IPS-20b (cell line): ENCODE measurements around the gene TPCN2.

Experiments used
- H3K27ac ChIP-seq: one replicate; pipeline ENCODE4 v1.5.1; 2013; ENCODE audit warnings: low read length
- H3K27me3 ChIP-seq: 2 replicates; pipeline ENCODE4 v1.6.1; 2013; ENCODE audit warnings: mild to moderate bottlenecking, low read length, inconsistent platforms; ENCODE audit not compliant: insufficient read depth
- H3K36me3 ChIP-seq: 2 replicates; pipeline ENCODE4 v1.6.1; 2013; ENCODE audit warnings: low read depth, mild to moderate bottlenecking, inconsistent platforms, low read length, moderate library complexity; ENCODE audit not compliant: insufficient read depth
- H3K4me1 ChIP-seq: 2 replicates; pipeline ENCODE4 v1.6.1; 2013; ENCODE audit warnings: mild to moderate bottlenecking, control low read depth, inconsistent platforms, low read length, moderate library complexity; ENCODE audit not compliant: insufficient read depth
- H3K4me3 ChIP-seq: 2 replicates; pipeline ENCODE4 v1.5.1; 2013; ENCODE audit warnings: mild to moderate bottlenecking, low read length, inconsistent platforms
- H3K9ac ChIP-seq: 2 replicates; pipeline ENCODE4 v1.6.1; 2013; ENCODE audit warnings: low read depth, mild to moderate bottlenecking, inconsistent platforms, low read length, moderate library complexity
- H3K9me3 ChIP-seq: 2 replicates; pipeline ENCODE4 v1.6.1; 2013; ENCODE audit warnings: mild to moderate bottlenecking, low read depth, low read length, inconsistent platforms; ENCODE audit not compliant: insufficient read depth

TPCN2 gene

DNA sequence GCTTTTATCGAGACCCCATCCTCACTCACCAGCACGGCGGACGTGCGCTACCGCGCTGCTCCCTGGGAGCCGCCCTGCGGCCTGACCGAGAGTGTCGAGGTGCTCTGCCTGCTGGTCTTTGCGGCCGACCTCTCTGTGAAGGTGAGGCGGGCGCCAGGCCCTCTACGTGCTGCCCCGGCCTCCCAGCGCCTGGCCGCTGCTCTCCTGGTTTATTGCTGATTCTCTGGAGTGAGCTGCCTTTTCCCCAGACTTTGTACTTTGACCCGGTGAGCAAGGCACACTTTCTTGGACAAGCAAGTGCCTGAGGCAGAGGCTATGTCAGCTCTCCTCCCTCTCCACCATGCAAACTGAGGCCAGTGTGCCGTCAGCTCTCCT lies 6.5 kb downstream of the TPCN2 start:
- no peaks in the 10 kb centered on the region for H3K27me3 ChIP-seq
- H3K36me3 ChIP-seq, result peaks cover 21% of the 10 kb centered on the region
- no peaks in the 10 kb centered on the region; the same call in 1 of the 2 replicates for H3K4me1 ChIP-seq
- no peak overlapping the region for H3K9ac ChIP-seq
- H3K4me3 ChIP-seq, result no peak overlapping the region
- no peaks in the 10 kb centered on the region for H3K9me3 ChIP-seq
- no peak overlapping the region for H3K27ac ChIP-seq

DNA sequence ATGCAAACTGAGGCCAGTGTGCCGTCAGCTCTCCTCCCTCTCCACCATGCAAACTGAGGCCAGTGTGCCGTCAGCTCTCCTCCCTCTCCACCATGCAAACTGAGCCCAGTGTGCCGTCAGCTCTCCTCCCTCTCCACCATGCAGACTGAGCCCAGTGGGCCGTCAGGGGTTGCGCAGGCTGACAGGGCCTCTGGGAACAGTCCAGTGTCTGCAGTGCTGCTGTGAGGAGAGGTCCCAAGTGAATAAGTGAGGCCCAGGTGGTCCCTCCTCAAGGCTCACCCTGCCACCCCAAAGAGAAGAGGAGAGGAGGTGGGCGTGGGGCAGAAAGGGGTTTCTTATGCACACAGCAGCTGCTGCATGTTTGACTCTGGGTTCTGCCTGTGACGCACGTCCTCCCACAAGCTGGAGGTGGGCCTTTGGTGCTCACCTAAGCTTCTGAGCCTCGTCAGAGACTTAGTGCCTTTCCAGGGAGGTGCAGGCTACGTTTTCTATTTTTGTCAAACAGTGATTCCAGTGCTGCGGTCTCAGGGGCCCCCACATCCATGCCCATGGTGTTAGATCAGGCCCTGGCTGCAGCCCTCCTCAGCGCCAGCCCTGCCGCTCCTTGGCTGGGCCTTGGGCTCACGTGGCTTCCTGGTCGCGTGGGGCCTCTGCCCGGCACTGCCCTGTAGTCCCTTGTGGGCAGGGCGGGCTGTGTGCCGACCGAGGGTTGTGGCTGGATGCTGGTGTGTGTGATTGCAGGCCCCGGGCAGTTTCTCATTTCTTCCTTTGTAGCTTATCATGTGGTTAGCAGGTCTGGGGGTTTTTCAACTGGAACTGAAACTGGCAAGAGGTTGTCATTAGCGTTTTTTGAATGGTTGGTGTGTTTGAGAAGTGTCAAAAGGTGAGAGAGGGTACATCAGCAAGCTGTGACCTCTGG lies 7.1 kb downstream of the TPCN2 start:
- Histone ChIP-seq H3K27me3 (no peaks in the 10 kb centered on the region), H3K27ac (no peak overlapping the region), H3K36me3 (peaks cover 21% of the 10 kb centered on the region), H3K9ac (no peak overlapping the region), H3K4me1 (no peaks in the 10 kb centered on the region; the same call in 1 of the 2 replicates), H3K4me3 (no peak overlapping the region), H3K9me3 (no peaks in the 10 kb centered on the region)

DNA sequence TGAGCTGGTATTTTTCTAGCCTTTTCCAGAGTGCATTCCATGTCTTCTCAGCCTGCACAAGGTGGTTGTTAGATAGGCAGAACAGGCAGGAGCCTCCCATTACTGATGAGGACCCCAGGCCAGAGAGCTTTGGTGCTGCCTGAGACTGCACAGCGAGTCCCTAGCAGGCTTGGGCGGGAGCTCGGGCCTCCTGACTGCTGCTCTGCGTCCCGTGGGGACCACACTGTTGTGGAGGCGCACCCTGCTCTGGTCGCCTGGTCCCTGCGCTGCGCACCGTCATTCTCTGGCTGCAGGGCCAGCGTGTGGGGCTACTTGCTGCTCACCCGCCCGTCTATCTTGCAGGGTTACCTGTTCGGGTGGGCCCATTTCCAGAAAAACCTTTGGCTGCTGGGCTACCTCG lies 8.5 kb downstream of the TPCN2 start:
- Histone ChIP-seq H3K4me1 (no peaks in the 10 kb centered on the region), H3K9ac (no peak overlapping the region), H3K9me3 (no peaks in the 10 kb centered on the region), H3K27ac (no peak overlapping the region), H3K27me3 (no peaks in the 10 kb centered on the region), H3K4me3 (no peak overlapping the region), H3K36me3 (peaks cover 21% of the 10 kb centered on the region)

DNA sequence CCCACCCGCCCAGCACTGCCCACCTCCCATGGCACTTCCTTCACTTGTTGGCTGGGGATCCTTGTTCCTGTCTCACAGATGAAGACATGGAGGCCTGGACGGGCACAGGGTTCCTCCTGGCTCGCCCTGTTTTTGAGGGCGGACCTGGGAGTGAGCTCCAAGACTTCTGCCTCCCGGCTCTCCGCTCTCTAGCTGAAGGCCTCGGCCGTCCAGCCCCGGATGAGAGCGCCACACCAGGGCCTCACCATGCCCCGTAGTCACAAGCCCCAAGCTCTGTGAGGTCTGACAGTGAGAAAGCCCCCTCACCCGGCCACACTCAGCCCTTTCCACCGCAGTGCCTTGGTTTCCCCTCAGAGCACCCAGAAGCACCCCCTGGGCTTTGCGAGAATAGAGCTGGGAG lies 9.1 kb downstream of the TPCN2 start:
- Histone ChIP-seq H3K27ac (no peak overlapping the region), H3K9me3 (no peaks in the 10 kb centered on the region), H3K4me1 (no peaks in the 10 kb centered on the region), H3K27me3 (no peaks in the 10 kb centered on the region), H3K9ac (no peak overlapping the region; the same call in 1 of the 2 replicates), H3K4me3 (no peak overlapping the region), H3K36me3 (peaks cover 21% of the 10 kb centered on the region)

DNA sequence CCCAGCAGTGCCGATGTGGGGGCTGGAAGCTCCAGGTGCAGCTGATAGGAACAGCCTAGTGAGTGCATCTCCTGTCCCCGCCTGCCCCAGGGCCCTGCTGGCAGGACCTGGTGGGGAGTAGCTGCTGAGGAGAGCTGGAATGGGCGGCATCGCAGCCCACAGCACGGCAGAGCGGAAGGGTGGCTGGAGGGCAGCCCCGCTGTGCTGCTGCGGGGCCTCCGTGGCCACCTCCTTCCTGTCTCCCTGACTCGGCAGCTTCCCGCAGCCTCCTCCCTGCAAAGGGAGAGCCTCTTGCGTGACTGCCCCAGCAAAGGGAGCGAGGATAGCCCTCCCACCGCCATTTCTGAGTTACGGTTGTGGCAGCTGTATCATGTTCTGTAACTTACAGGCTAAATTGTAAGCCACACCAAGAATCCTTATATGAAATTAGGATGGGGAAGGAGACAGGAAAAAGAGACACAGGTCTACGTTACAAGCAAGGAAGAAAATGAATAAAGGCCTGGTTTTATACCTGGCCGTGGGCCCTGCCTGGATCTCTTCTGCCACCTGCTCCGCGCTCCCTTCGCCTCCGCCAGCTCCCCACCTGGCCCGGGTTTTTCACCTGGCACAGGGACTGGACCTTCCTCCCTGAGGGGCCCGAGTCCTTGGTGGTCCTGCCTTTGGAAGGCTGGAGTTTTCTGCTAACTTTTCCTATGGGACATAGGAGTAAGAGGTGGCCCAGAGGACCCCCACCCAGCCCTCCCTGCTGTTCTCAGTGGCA lies 10.0 kb downstream of the TPCN2 start:
- no peak overlapping the region for H3K27ac ChIP-seq
- no peaks in the 10 kb centered on the region for H3K9me3 ChIP-seq
- no peaks in the 10 kb centered on the region for H3K4me1 ChIP-seq
- no peak overlapping the region for H3K9ac ChIP-seq
- H3K36me3 ChIP-seq, result peaks cover 25% of the 10 kb centered on the region
- H3K4me3 ChIP-seq, result no peak overlapping the region
- H3K27me3 ChIP-seq, result no peaks in the 10 kb centered on the region

DNA sequence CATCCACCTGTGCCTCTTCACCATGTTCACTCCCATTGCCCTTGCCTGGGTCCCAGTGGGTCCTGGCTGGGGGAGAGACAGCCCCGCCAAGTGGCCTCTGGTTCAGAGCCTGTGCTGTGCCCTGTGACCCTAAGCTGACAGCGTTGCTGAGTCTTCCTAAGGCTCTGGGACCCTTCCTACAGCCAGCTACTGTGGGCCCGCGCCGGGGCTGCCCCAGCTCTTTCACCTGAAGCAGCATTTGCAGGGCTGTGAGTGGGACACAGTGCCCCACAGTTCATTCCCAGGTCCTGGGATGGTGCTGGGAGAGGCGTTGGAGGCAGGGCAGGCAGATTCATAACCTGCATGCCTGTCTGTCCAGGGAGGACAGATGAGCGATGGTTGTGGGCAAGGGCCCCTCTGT lies 10.7 kb downstream of the TPCN2 start:
- H3K27me3 ChIP-seq, result no peaks in the 10 kb centered on the region
- H3K4me3 ChIP-seq, result no peak overlapping the region
- no peaks in the 10 kb centered on the region for H3K4me1 ChIP-seq
- no peak overlapping the region for H3K27ac ChIP-seq
- peaks cover 21% of the 10 kb centered on the region for H3K36me3 ChIP-seq
- no peaks in the 10 kb centered on the region for H3K9me3 ChIP-seq
- H3K9ac ChIP-seq, result no peak overlapping the region

DNA sequence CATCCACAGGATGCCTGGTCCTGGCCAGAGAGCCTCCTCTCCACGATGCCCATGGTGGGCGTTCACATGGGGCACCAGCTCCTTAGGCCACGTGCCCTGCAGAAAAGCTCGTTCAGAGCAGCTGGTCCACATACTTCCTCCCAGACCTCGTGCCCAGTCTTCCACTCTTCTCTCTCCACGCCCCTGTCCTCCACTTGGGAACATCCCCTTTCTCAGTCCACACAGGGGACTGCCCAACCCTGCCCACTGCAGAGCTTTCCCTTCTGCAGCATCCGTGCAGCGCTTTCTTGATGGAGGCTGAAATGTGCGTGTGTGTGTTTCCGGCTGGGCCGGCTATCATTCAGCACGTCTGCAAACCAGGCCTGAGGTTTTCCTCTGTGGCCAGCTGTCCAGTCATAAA lies 11.3 kb downstream of the TPCN2 start:
- Histone ChIP-seq H3K9me3 (no peaks in the 10 kb centered on the region), H3K9ac (no peak overlapping the region), H3K27me3 (no peaks in the 10 kb centered on the region), H3K36me3 (peaks cover 18% of the 10 kb centered on the region), H3K4me3 (no peak overlapping the region), H3K27ac (no peak overlapping the region), H3K4me1 (no peaks in the 10 kb centered on the region)

DNA sequence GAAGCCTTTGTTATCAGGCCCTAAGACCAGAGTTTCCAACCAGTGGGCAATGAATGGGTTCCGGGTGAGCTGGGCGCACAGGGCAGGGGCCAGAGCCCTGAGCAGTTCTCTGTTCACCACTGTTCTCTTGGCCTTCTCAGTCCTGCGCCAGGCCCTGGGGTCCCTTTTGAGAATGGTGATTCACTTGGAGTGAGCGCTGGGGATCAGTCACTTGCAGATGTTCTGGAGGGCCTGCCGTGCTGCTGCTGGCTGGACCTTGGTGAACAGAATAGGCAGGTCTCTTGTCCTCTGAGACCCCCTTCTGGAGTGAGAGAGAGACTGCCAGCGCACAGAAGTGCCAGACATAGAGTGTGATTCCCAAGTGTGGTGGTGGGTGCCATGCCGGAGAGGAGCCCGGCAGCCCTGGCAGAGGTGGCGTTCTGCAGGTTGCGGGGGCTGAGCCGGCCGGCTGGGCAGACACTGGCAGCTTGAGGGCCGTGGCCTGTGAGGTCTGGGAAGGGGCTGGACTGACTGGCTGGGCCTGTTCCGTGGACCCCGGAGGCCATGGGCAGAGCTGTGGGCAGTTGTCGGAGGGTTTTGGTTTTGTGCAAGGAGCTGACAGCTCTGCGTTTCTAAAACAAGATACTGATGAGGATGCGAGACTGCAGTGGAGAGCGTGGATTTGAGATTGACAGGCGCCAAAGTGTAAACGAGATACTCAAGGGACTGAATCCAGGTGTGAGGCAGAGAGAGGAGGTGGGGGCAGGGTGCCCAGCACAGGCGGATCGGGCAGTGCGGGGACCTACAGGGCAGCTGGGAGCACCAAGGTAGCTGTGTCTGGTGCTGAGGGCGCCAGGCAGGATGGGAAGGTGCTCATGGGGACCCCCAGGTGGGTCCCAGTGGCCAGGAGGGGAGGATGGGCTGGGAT lies 12.3 kb downstream of the TPCN2 start:
- H3K27me3 ChIP-seq, result no peaks in the 10 kb centered on the region
- H3K9me3 ChIP-seq, result no peaks in the 10 kb centered on the region
- H3K9ac ChIP-seq, result no peak overlapping the region
- no peak overlapping the region for H3K4me3 ChIP-seq
- peaks cover 14% of the 10 kb centered on the region; the same call in 1 of the 2 replicates for H3K36me3 ChIP-seq
- no peaks in the 10 kb centered on the region for H3K4me1 ChIP-seq
- H3K27ac ChIP-seq, result no peak overlapping the region

DNA sequence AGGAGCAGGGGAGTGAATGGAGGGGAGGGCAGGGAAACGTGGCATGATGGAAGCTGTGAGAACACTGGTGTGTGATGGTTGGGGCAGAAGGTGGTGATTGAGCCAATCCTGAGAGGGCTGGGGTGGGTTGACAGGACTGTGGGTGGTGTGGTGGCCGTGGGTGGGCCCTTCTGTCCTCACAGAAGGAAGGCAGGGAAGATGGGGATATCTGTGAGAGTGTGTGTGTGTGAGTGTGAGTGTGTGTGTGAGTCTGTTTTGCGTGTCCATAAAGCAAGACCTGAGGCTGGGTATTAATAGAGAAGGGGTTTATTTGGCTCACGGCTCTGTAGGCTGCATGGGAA lies 13.0 kb downstream of the TPCN2 start:
- no peak overlapping the region for H3K4me3 ChIP-seq
- H3K27me3 ChIP-seq, result no peaks in the 10 kb centered on the region
- H3K9me3 ChIP-seq, result no peaks in the 10 kb centered on the region
- peaks cover 14% of the 10 kb centered on the region; the same call in 1 of the 2 replicates for H3K36me3 ChIP-seq
- no peak overlapping the region for H3K27ac ChIP-seq
- H3K4me1 ChIP-seq, result no peaks in the 10 kb centered on the region
- no peak overlapping the region; the same call in 1 of the 2 replicates for H3K9ac ChIP-seq

DNA sequence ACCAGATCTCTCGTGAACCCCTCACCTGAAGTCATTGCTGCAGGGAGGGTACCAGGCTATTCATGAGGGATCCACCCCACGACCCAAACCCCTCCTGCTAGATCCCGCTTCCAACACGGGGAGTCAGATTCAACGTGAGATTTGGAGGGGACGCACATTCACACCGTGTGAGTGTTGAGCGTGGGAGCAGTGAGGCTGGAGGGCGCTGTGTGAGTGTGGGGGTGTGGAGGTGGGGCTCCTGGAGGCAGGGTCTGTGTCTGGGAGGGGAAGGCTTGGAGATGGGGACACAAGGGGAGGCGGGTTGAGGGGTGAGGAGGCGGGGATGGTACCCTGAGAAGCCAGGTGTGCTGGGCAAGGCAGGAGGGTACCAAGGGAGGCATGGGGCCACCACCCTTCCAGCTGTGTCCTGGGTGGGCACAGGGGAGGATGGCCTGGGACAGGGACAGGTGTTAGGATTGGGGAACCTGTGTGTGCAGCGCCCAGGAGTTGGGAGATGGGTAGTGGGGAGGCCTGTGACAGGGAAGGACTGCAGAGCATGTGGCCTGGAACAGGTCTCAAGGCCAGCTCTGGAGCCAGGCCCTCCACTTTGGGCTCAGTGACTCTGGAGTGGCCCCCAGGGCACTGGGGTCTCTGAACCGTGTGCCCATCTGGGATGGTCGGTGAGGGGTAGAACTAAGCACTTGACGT lies 13.6 kb downstream of the TPCN2 start:
- Histone ChIP-seq H3K9me3 (no peaks in the 10 kb centered on the region), H3K9ac (no peak overlapping the region), H3K4me1 (no peaks in the 10 kb centered on the region), H3K27me3 (no peaks in the 10 kb centered on the region), H3K4me3 (no peak overlapping the region), H3K36me3 (peaks cover 14% of the 10 kb centered on the region; the same call in 1 of the 2 replicates), H3K27ac (no peak overlapping the region)
